Activated CD4-positive, alpha-beta T cell treated with anti-CD3 and anti-CD28 coated beads, Interleukin-2, amount 50 U/mL, for 1 hour (primary cell): ENCODE measurements around the gene EPB41L5.
"Not testable (repeated sequence)": the region's sequence is repeated elsewhere in the genome, so short reads cannot be mapped to it uniquely, and the experiment has no call there.

ENCODE experiments used
- DNase-seq: peaks from one replicate; pipeline ENCODE4 v3.0.0-alpha.2; 2020

EPB41L5 gene

GRCh38 chr2:120029672-120030640 is 17.1 kb downstream of the EPB41L5 start:
- DNase-seq = no peak

- no peak for DNase-seq
Observed at GRCh38 chr2:120032297-120032696, 19.4 kb downstream of the EPB41L5 start.

- DNase-seq = no peak
Observed at GRCh38 chr2:120034027-120034426, 21.1 kb downstream of the EPB41L5 start.

GRCh38 chr2:120034621-120035020 is 21.7 kb downstream of the EPB41L5 start:
- no peak for DNase-seq

- no peak for DNase-seq
Observed at GRCh38 chr2:120036145-120036544, 23.3 kb downstream of the EPB41L5 start.

- DNase-seq = no peak
Observed at GRCh38 chr2:120037995-120038541, 25.2 kb downstream of the EPB41L5 start.

- DNase-seq = no peak
Observed at GRCh38 chr2:120042359-120042758, 29.5 kb downstream of the EPB41L5 start.

- DNase-seq = no peak
Observed at GRCh38 chr2:120044336-120044735, 31.5 kb downstream of the EPB41L5 start.

GRCh38 chr2:120045775-120046174 is 32.9 kb downstream of the EPB41L5 start:
- not testable (repeated sequence) for DNase-seq

- DNase-seq = not testable (repeated sequence)
Observed at GRCh38 chr2:120046252-120046651, 33.4 kb downstream of the EPB41L5 start.

GRCh38 chr2:120052597-120052996 is 39.7 kb downstream of the EPB41L5 start:
- no peak for DNase-seq

- DNase-seq = no peak
Observed at GRCh38 chr2:120053891-120054290, 41.0 kb downstream of the EPB41L5 start.

- no peak for DNase-seq
Observed at GRCh38 chr2:120059483-120059882, 46.6 kb downstream of the EPB41L5 start.

GRCh38 chr2:120060088-120060623 is 47.3 kb downstream of the EPB41L5 start:
- DNase-seq = no peak

GRCh38 chr2:120064664-120065063 is 51.8 kb downstream of the EPB41L5 start:
- DNase-seq = no peak

- DNase-seq = no peak
Observed at GRCh38 chr2:120066800-120067547, 54.1 kb downstream of the EPB41L5 start.

GRCh38 chr2:120068040-120068658 is 55.3 kb downstream of the EPB41L5 start:
- DNase-seq = not testable (repeated sequence)

GRCh38 chr2:120075545-120075944 is 62.7 kb downstream of the EPB41L5 start:
- DNase-seq = no peak

GRCh38 chr2:120077896-120078295 is 65.0 kb downstream of the EPB41L5 start:
- DNase-seq = no peak

GRCh38 chr2:120079647-120080046 is 66.8 kb downstream of the EPB41L5 start:
- no peak for DNase-seq

GRCh38 chr2:120091436-120091835 is 78.6 kb downstream of the EPB41L5 start:
- DNase-seq = no peak

GRCh38 chr2:120094795-120095194 is 81.9 kb downstream of the EPB41L5 start:
- DNase-seq = no peak

GRCh38 chr2:120100627-120101026 is 87.8 kb downstream of the EPB41L5 start:
- DNase-seq = no peak
